Fibroblast of pulmonary artery (primary cell): ENCODE measurements around the gene MSI2.

Source experiments
- DNase-seq: peaks from one replicate; pipeline ENCODE4 v3.0.0-alpha.2; 2010; ENCODE audit warnings: low read depth
- H3K4me3 ChIP-seq: replicated peaks from 2 replicates; pipeline ENCODE4 v1.5.1; 2011; ENCODE audit warnings: low read depth, mild to moderate bottlenecking, control low read depth, low read length, moderate library complexity
- TF ChIP-seq, protein P1 (sequence below): IDR thresholded peaks from 2 replicates; pipeline ENCODE4 v1.5.1; 2011; ENCODE audit warnings: mild to moderate bottlenecking, control low read depth, low read length, inconsistent platforms; ENCODE audit errors: missing control alignments

MSI2 gene

DNA sequence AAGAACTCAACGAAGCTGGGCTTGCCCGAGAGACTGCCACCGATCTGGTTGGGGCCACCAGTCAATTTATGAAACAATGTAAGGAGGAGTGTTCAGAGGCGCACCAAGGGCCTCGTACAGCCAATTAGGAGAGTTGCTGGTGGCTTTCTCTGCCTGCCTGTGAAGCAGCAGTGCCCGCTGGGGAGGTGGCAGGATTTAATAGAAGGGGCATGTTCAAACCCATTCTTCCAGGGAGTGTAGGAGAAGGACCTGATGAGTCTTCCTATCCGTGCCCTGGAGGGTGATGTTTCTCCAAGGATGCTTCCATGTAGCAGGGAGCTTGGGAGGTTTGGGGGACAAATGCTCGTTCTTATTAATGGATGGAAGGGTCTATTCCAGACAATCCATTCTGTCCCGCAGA, 310.4 kb downstream of the MSI2 start:
- H3K4me3 ChIP-seq: no peak overlapping the region
- TF ChIP-seq, protein P1, sequence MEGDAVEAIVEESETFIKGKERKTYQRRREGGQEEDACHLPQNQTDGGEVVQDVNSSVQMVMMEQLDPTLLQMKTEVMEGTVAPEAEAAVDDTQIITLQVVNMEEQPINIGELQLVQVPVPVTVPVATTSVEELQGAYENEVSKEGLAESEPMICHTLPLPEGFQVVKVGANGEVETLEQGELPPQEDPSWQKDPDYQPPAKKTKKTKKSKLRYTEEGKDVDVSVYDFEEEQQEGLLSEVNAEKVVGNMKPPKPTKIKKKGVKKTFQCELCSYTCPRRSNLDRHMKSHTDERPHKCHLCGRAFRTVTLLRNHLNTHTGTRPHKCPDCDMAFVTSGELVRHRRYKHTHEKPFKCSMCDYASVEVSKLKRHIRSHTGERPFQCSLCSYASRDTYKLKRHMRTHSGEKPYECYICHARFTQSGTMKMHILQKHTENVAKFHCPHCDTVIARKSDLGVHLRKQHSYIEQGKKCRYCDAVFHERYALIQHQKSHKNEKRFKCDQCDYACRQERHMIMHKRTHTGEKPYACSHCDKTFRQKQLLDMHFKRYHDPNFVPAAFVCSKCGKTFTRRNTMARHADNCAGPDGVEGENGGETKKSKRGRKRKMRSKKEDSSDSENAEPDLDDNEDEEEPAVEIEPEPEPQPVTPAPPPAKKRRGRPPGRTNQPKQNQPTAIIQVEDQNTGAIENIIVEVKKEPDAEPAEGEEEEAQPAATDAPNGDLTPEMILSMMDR: no peak
- no peak for DNase-seq

DNA sequence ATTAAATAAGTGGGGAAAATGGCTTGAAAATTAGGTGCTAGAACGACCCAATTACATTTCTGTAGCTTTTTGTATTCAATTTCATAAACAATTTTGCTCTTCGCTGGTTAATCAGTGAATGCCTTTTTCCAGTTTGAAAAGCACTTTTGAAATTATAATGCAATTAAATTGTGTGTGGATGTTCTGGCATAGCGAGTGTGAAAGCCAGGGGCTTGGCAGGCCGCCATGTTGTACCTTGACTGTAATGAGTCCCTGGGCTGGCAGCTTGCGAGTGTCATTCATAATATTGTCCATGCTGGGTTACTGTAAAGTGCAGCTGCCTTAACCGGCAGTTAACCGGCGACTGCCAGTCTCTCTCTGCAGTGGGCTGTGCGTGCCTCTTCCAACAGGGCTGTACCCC, 310.9 kb downstream of the MSI2 start:
- TF ChIP-seq, protein P1: no peak
- no peak overlapping the region for H3K4me3 ChIP-seq
- no peak for DNase-seq

DNA sequence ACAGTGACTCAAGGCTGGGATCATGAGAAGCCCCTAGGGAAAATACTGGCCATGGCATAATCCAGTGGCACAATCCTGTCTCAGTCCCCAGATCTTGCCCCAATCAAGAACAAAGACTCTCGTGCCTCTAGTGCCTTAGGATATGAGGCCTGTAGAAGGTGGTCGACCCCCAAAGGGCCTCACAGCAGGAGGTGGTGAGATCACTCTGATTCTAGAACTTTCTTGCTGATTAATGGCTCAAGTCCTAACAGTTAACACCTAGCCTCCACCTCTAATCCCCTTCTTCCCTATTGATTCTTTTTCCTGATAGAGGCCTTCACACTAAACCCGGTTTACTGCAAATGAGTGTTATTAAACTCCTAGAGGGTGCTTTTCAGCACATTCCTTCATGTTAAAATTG, 312.0 kb downstream of the MSI2 start:
- TF ChIP-seq, protein P1: no peak
- no peak for DNase-seq
- no peak overlapping the region for H3K4me3 ChIP-seq

DNA sequence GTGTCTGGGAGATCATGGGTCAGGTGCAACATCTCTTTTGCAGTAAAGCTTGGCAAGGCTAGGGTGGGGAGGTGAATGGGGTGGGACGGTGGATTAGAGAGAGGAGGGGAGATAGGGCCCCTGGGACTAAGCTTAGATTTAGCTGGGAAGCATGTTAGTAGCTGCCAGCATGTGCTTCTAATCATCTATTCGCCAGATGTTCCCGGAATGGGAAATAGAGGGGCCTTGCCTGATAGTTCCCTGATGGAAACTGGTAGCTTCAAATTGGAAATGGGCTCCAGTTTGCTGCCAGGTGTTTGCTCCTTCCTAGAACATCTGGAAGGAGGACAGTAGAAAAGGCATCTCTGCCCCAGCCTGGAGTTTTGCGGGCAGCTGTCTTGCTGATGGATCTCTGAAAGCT, 312.7 kb downstream of the MSI2 start:
- TF ChIP-seq, protein P1: no peak

DNA sequence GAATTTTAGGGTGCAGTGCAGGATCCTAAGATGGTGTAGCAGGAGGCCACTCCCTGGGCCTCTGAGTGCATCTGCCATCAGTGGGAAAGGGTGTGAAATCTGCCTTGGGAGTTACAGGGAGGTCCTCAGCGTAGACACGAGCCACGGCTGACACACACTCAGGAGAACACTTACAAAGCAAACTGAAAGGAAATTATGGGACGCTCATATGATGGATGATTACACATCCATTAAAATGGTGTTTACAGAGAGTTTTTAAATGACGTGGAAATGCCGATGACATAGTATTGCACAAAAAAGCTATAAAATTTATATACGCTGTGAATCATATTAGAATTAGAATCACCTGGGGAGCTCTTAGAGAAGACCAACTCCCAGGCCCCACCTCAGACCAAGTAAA, 313.5 kb downstream of the MSI2 start:
- TF ChIP-seq, protein P1: no peak
- DNase-seq: no peak

More for the DNA sequence above, 312.7 kb downstream of the MSI2 start:
- no peak for DNase-seq
- no peak overlapping the region for H3K4me3 ChIP-seq

DNA sequence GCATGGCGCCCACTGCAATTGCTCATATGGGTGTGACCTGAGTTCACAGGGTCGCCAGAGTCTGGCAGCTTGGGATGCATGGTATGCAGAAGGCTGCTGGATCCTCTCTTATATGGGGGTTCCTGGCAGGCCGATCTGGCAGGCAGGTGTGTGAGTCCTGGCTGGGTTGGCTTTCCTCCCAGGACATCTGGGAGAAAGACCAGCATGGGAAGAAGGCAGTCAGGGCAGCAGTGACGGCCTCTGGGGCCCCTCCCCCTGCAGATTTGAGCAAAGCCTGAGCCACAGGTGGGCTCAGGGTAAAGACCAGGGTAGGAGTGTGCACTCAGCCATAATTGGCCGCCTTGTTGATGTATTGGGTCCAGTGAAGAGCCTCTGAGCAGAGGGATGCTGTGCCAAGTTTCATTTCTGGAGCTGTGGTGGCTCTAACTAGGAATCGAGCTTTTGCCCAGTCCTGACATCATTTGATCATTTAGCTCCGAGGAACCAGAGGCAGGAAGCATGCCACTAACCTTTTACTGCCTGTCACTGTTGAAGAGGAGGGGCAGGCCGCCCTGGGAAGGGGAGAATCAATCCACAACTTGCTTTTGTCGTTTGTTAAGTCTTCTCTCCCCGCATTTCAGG, 314.5 kb downstream of the MSI2 start:
- TF ChIP-seq, protein P1: no peak
- H3K4me3 ChIP-seq: no peak overlapping the region
- no peak for DNase-seq

More for the DNA sequence above, 313.5 kb downstream of the MSI2 start:
- no peak overlapping the region for H3K4me3 ChIP-seq

DNA sequence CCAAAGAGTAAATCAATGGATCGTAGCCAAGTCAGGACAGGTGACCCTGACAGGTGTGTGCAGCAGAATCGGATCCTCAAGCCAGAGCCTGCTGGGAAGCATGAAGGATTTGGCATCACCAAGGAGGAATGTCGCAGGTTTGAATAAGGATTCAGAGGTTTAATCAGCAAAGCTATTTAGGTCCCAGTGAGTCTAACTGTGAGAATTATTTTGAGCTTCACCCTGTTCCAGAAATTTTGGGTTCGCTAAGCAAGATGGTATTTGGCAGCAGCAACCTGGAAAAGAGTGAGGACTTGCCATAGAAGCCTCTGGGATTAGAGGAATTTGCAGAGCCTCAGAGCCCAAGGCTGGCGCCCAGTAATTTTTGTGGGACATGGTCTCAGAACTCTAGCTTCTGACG, 315.7 kb downstream of the MSI2 start:
- DNase-seq: no peak
- no peak overlapping the region for H3K4me3 ChIP-seq
- TF ChIP-seq, protein P1: no peak
